NOMO-1 treated with DMSO at 0.1 percent for 48 hours (cell line): Measurements from ENCODE around the gene OLFML2A.

ENCODE experiments used
- DNase-seq: peaks from one replicate; lab custom pipeline; 2025; ENCODE audit not compliant: unreplicated experiment; lab: John Stamatoyannopoulos, UW

OLFML2A gene

GRCh38 chr9:124852121-124852828 lies 75.3 kb downstream of the OLFML2A start:
- DNase-seq: no peak

- DNase-seq: peak; percentile 64
Measured at GRCh38 chr9:124852829-124853531, 76.0 kb downstream of the OLFML2A start, which contains the start of gene WDR38. WDR38 (plus strand) TSS chr9:124853460; CDS start chr9:124853532, 72 bp downstream.

GRCh38 chr9:124853605-124854143 lies 76.7 kb downstream of the OLFML2A start:
- DNase-seq: no peak

DNA sequence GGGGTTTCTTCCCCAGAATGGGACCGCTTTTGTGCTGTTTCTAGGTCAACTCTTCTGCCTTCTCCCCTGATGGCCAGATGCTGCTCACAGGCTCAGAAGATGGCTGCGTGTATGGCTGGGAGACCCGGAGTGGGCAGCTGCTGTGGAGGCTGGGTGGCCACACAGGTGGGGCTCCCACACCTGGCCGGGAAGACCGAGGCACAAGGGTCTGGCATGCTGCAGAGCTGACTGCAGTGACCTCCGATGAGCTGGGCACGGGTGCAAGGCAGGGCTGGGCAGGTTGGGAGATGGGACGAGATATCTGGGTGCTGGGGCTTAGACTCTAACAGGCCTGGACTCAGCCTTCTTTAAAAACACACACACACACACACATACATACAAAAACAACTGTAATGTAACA lies 77.2 kb downstream of the OLFML2A start:
- no peak for DNase-seq

- DNase-seq: no peak
Measured at GRCh38 chr9:124854822-124855221, 77.9 kb downstream of the OLFML2A start.

GRCh38 chr9:124855566-124855943 lies 78.6 kb downstream of the OLFML2A start:
- DNase-seq: no peak

- no peak for DNase-seq
Measured at GRCh38 chr9:124855944-124856765, 79.2 kb downstream of the OLFML2A start.

GRCh38 chr9:124857533-124858162 lies 80.7 kb downstream of the OLFML2A start:
- no peak for DNase-seq

- DNase-seq: no peak
Measured at GRCh38 chr9:124858330-124859046, 81.6 kb downstream of the OLFML2A start.

DNA sequence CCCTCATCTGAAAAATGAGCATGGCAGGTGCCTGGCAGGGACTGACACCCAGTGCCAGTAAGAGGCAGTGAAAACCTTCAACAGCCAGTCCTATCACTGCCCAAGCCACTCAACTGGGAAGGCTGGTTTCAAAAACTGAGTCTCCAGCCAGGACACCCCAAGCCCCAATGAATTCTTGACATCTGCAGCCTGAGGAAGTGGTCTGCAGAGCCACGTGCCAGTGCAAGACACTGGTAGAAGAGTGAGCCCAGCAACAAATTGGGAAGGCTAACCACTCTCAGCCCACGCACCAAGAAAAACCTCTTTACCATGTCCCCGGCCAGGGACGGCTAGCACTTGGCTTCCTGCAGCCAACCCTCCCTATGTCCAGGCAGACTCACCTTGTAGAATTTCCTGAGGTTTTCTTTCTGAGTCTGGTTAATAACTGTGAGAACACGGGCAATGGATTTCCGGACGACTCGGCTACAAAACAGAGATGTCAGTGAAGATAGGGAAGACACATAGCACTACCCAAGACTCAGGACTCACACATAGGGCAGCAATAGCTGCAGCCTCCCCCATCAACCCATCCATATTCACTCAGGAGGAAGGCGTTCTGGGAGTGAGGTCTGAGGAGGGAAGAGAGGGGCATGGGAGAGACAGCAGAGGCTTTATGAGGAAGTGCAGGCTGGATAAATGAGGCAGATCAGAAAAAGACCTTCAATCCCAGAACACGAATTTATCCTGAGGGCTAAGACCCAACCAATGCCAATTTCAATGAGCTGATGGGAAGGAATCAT lies 83.1 kb downstream of the OLFML2A start:
- no peak for DNase-seq

- DNase-seq: no peak
Measured at GRCh38 chr9:124860582-124861341, 83.8 kb downstream of the OLFML2A start.

DNA sequence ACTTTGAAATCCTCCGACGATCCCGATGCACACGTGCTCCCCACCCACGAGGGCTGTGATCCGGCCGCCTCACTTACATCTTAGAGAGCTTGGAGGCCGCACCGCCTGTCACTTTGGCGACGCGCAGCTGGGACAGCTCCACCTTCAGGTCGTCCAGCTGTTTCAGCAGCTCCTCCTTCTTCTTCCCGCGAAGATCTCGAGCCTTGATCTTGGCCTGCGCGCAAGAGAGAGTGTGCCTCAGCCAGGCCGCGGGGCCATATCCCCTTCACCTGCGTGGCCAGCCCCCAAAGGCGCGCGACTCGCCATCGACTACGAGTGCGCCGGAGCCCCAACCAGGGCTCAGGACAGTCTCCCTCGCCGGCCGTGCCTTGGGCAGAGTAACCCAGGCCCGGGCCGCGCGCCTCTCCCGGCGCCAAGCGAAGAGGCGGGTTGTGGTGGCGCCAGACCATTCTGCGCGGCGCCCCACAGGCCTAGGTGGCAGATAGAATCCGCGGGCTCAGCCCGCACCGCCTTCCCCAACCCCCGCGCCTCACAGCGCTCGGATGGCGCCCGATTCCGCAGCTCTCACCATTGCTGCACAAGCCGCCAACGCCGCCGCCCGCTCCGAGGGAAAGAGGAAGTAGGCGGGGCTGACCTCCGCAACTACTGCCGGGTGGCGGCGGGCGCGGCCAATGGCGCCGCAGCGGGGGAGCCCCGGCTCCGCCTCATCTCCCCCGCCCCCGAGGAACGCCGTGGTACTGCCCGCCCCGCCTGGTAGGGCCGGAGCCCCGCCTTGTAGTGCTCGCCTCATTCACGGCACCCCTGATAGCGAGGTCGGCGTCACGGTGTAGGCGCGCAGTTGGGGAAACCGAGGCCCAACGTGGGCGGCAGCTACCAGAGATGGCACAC lies 84.7 kb downstream of the OLFML2A start, which contains the start of the genes ARPC5L and RPL35:
Gene ARPC5L, plus strand, starts transcription at position 789 of the 888 bp plus-strand sequence. CDS start 7,161 bp downstream, outside the sequence.
Gene RPL35, minus strand, starts transcription at position 616 of the 888 bp plus-strand sequence. Its CDS starts 45 bp downstream, at position 571.
- peak; percentile 93 for DNase-seq

DNA sequence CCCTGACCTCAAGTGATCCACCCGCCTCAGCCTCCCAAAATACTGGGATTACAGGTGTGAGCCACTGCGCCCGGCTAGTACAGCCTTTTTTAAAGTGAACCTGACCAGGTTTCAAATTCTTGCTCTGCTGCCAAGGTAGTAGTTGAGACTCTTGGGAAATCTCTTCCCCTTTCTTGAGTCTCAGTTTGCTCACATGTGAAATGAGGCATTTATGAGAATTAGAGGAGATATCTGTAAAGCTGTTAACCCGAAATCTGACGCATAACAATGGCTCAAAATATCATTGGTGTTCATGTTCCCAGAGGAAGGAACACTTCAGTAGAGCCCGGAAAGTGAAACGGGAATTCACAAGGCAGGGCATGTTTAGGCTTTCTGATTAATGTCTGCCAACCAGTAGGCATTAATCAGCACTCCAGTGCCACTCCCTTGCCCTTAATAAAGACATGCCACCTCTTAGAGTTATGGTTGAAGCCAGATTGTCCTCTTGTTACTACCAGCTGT lies 86.5 kb downstream of the OLFML2A start:
- DNase-seq: no peak
